PFSK-1 (cell line): ENCODE data around the gene UBE2J2. TPM values are rescaled to one million over a fixed set of nuclear protein-coding genes. Genes with fewer than 3 reads are reported as not detected.
A peak's percentile ranks its signal among the peaks of the same experiment; 100 is the strongest.

Source experiments
- FOXP2 ChIP-seq: optimal IDR thresholded peaks from 2 replicates; pipeline ENCODE3; 2011; ENCODE audit warnings: borderline replicate concordance, control low read depth, inconsistent platforms; ENCODE audit not compliant: insufficient read depth; ENCODE audit errors: extremely low read length, extremely low read depth
- POLR2AphosphoS5 ChIP-seq: IDR thresholded peaks from 2 replicates; pipeline ENCODE4 v1.6.1; 2012; ENCODE audit warnings: low read depth, mild to moderate bottlenecking, control low read depth, low read length, moderate library complexity
- REST ChIP-seq, 2 experiments: IDR thresholded peaks; 2 replicates each; pipeline versions ENCODE4 v1.6.1 to v1.8.0; 2011 to 2012; ENCODE audit warnings: low read depth in 2 of 2, low read length in 2 of 2, control low read depth in 1 of 2, inconsistent platforms in 1 of 2, mild to moderate bottlenecking in 1 of 2, moderate library complexity in 1 of 2; ENCODE audit not compliant: insufficient read depth in 1 of 2
- SIN3A ChIP-seq: IDR thresholded peaks from 2 replicates; pipeline ENCODE4 v1.6.1; 2012; ENCODE audit warnings: mild to moderate bottlenecking, low read length, moderate library complexity, borderline replicate concordance; ENCODE audit not compliant: insufficient read depth
- TAF1 ChIP-seq: IDR thresholded peaks from 2 replicates; pipeline ENCODE4 v1.6.1; 2012; ENCODE audit warnings: low read length, control low read depth, borderline replicate concordance; ENCODE audit not compliant: insufficient read depth
- polyA plus RNA-seq: library from polyadenylated mRNA; unstranded; fragments of >200 nt; gene quantifications from one replicate; pipeline ENCODE4 v1.2.1, GENCODE V29; 2012; ENCODE audit warnings: low read depth, missing spikeins; ENCODE audit not compliant: insufficient read length

The UBE2J2 gene
- 82.7 TPM for polyA plus RNA-seq

DNA sequence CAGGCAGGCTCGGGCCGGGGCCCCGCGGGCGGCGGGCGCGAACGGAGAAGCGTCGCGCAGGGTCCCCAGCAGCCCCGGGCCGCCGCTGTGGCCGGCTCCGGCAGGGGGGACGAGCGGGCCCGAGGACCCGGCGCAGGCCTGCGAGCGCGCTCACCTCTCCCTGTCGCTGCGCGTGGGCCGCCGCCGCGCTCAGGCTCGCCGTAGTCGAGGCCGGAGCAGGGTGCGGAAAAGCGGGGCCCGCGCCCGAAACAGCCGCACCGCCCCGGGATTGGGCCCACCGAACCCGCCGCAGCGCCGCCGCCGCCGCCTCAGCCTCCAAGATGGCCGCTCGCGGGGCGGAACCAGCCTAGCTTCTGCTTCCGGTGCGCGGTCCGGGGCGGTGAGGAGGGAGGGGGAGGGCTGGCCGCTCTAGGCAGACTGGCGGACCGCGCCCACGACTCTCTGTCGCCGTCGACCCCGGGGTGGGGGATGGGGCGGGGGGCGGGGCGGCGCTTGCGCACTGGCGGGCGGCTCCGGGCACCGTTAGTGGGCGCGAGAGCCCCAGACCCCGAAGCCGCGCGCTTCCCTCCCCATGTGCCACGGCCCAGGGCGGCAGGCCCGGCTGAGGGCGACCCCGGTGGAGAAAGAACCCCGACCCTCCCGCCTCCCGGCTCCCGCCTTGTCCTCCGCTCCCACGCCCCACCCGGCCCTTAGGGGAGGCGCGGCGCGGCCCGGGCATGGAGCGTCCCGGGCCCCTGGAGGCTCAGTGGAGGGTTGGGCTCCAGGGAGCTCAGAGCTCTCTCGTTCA is at the start of gene UBE2J2:
TSS of gene UBE2J2 (minus strand) at position 343 of the 787 bp plus-strand sequence. CDS start 5,862 bp downstream, outside the sequence.
- TF ChIP-seq REST (IDR thresholded peaks at IDR 0.05; ENCODE audit: insufficient read depth in 1 of 2, low read depth in 2 of 2, low read length in 2 of 2) (peak in 1 of 2 experiments; percentile 27; a peak in 1 of 4 replicates), TAF1 (peak; percentile 72; the same call in 1 of the 2 replicates), POLR2AphosphoS5 (peak; percentile 83), SIN3A (no peak; the same call in 1 of the 2 replicates), FOXP2 (peak; percentile 75)

GRCh38 chr1:1322952-1323351 is 49.3 kb upstream of the UBE2J2 start:
- TF ChIP-seq FOXP2 (no peak), POLR2AphosphoS5 (no peak), TAF1 (no peak), REST (IDR thresholded peaks at IDR 0.05; ENCODE audit: insufficient read depth in 1 of 2, low read depth in 2 of 2, low read length in 2 of 2) (no peak), SIN3A (no peak)

DNA sequence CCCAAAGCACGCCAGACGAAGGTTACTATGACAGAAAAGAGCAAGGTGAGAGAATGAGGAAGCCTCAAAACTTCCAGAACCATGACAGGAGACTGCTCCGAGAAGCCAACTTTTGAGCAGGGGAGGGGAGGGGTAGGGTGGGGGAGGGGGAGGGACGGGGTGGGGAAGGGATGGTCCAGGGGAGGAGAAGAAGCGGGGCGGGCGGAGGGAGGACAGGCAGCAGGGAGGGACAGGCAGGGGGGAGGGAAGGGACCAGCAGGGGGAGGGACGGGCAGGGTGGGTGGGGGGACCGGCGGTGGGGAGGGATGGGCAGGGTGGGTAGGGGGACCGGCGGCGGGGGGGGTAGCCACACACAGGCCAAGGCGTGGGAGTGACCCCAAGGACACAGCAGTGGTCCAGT is 48.8 kb upstream of the UBE2J2 start:
- TF ChIP-seq SIN3A (no peak), TAF1 (no peak), REST (IDR thresholded peaks at IDR 0.05; ENCODE audit: insufficient read depth in 1 of 2, low read depth in 2 of 2, low read length in 2 of 2) (no peak), POLR2AphosphoS5 (no peak), FOXP2 (no peak)

DNA sequence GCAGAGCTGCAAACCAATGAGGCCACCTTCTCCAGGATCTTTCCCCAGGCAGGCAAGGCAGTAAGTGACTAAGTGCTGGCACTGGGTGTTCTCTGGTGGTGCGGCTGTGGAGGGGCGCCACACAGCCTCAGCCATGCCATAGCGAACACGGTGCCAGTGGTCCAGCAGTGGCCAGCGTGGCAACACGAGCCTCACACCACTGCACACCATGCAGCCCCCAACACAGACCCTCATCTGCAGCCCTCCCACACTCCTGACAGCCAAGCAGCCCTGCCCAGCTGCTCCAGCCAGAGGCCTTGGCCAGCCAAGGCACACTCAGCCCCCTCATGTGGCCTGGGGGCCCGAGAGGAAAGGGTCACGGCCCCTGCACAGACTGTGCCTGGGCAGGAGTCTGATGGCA is 47.8 kb upstream of the UBE2J2 start:
- TF ChIP-seq POLR2AphosphoS5 (no peak), FOXP2 (no peak), REST (IDR thresholded peaks at IDR 0.05; ENCODE audit: insufficient read depth in 1 of 2, low read depth in 2 of 2, low read length in 2 of 2) (no peak), SIN3A (no peak), TAF1 (no peak)
